A673 (cell line): Measurements from ENCODE around the gene EPHX1.

ENCODE experiments used
- EZH2 ChIP-seq: fragments of 200-600 bp; sonication (generic); IDR thresholded peaks from 2 replicates; pipeline ENCODE4 v1.6.1; 2017; ENCODE audit warnings: borderline replicate concordance, low read depth, mild to moderate bottlenecking, mixed read lengths, antibody characterized with exemption, low read length; ENCODE audit not compliant: poor library complexity, severe bottlenecking
- TF ChIP-seq, protein P1 (sequence below): fragments of 300-800, 200-600 bp; sonication (generic); conservative IDR thresholded peaks from 2 replicates; pipeline ENCODE4 v1.5.1; 2017; ENCODE audit warnings: low read depth, mild to moderate bottlenecking, antibody characterized with exemption, low read length, moderate library complexity, mixed read lengths

GRCh38 chr1:225880222-225880588 lies 70.3 kb downstream of the EPHX1 start:
- TF ChIP-seq, protein P1, sequence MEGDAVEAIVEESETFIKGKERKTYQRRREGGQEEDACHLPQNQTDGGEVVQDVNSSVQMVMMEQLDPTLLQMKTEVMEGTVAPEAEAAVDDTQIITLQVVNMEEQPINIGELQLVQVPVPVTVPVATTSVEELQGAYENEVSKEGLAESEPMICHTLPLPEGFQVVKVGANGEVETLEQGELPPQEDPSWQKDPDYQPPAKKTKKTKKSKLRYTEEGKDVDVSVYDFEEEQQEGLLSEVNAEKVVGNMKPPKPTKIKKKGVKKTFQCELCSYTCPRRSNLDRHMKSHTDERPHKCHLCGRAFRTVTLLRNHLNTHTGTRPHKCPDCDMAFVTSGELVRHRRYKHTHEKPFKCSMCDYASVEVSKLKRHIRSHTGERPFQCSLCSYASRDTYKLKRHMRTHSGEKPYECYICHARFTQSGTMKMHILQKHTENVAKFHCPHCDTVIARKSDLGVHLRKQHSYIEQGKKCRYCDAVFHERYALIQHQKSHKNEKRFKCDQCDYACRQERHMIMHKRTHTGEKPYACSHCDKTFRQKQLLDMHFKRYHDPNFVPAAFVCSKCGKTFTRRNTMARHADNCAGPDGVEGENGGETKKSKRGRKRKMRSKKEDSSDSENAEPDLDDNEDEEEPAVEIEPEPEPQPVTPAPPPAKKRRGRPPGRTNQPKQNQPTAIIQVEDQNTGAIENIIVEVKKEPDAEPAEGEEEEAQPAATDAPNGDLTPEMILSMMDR = no peak
- no peak for TF ChIP-seq EZH2
